GM20431 (cell line): ENCODE data around the gene FCRLA.

Experiments used
- in situ Hi-C: fragments of 300-500 bp; cut with MseI, MboI; formaldehyde crosslinking; loops from one replicate; pipeline ENCODE4 v1.15.0; 2020; ENCODE audit warnings: low sequenced_read_pairs; ENCODE audit not compliant: unreplicated experiment

FCRLA gene

DNA sequence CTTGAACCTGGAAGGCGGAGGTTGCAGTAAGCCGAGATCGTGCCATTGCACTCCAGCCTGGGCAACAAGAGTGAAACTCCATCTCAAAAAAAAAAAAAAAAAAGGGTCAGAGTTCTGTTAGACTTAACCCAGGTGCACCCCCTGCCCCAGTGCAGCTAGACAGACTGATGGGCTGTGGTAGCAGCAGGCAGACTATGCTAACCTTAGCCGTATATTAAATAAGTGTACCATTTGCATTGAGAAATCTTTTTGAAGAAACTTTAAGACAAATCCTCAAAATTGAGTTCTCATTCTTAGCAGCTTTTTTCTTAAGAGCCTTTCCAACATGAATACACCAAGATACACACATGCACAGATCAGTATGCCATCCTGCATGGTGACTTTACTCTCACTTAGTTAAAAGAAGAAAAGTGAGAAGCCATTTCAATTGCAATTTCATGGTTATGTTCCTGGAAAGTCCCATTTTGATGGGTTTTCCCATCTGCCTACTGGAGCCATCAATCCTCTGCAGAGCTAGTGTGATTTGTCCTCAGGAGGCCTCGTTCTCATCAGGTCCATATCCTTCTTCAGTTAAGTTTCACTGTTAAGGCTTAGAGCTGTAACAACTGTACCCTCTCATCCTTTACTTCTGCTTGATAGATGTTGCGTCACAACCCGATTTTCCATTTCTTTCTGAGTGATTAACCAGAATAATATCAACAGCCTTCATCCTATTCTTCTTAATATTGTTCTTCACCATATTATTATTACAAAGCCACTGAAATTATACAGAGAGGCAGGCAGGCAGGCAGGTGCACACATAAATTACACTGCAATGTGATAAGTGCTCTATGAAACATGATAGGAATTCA, 21.6 kb downstream of the FCRLA start:
- in situ Hi-C loops = loop anchor here (25.0 kb wide), 1 partner anchor 91 kb away; the partner anchor contains the start of gene FCGR3B

DNA sequence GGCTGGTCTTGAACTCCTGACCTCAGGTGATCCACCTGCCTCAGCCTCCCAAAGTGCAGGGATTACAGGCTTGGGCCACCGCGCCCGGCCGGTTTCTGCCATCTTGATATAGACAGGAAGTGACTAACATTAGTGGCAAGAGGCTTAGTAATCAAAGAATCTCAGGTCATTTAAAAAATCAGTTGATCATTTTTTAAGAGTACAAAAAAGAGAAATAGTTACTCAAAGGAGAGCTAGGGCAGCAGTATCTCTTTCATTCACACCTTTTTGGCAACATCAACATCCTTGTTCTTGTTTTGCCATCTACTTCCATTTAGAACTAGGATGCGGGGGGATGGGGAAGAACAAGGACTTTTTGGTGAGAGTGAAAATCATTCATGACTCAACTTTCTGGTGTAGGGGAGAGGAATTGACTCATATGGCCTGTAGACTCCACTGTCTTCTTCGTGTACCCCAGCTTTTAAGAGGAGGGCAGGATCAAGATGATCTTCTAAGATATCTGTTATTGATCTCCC, 23.1 kb downstream of the FCRLA start:
- in situ Hi-C loops = loop anchor here (25.0 kb wide), 1 partner anchor 93 kb away; the partner anchor contains the start of gene FCGR3B

DNA sequence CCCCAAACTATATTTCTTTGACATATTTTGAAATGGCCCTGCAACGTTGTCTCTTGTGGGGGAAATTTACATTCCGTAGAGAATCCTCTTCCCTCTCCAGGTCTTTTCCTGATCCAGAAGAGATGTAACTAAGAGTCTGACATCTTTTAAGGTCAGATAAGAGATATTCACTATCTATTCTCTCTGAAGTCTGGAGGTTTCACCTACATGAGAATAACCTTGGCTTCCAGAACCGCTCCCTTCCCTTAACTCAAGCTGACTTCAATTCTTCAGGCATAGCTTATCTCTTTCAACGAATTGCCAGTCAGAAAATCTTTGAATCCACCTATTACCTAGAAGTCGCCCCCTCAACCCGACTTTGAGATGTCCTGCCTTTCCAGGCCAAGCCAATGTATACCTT, 24.2 kb downstream of the FCRLA start:
- in situ Hi-C loops = loop anchor here (25.0 kb wide), 1 partner anchor 94 kb away; the partner anchor contains the start of gene FCGR3B

DNA sequence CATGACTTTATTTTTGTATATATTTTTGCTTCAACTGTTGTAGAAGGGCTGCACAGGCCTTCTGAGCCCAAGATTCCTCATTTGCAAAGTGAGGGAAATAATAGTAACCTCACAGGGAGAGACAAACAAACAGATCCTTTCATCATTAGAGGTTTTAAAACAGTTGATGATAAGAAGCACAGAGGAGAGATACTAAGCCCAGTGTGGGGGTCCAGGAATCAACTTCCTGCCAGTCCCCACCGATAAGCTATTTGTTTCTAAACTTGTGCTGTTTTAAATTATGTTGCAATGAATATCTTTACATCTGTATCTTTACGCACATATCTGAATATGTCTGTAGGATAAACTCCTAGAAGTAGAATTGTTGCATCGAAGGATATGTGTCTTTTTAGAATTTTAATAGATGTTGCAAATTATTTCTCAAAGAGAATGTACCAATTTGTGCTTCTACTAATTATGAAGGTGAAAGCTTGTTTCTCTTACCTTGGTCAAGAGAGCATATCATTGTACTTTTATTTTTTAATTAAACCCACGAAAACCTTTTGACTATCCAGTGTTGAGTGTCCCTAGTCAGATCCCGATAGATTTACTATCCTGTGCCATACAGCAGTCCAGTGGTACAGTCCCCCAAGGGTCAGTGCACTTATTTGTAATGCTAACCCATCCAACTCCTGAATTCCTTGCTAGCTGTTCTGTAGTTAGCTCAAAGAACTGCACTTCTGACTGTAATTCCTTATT, 25.1 kb downstream of the FCRLA start:
- in situ Hi-C loops = loop anchor here (25.0 kb wide), 1 partner anchor 95 kb away; the partner anchor contains the start of gene FCGR3B

DNA sequence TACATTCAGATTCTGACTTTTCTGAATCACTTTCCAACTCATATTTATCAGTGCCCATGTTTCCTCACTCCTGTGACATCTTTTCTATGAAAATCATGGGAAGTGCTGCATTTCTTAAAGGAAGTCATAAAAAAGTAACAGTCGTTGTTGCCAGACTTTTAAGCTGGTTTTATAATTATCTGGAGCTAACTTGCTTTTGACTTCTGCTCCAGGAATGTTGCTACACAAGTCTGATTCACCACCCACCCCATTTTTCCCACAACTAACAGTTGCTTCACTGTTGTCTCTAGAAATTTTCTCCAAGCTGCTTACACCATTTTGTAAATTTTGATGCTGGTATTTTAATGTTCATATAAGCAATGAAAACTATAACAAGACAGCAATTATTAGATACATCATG, 26.5 kb downstream of the FCRLA start:
- in situ Hi-C loops = loop anchor here (25.0 kb wide), 1 partner anchor 96 kb away; the partner anchor contains the start of gene FCGR3B

DNA sequence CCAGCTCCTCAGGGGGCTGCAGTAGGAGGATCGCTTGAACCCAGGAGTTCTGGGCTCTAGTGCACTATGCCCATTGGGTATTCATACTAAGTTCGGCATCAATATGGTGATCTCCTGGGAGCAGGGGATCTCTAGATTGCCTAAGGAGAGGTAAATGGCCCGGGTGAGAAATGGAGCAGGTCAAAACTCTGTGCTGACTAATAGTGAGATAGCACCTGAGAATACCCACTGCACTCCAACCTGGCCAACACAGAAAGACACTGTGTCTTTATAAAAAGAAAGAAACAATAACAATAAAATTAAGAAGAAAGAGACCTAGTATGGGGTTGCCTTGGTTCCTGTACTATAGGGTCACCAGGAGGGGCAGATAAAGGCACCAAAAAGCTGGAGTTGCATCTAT, 28.8 kb downstream of the FCRLA start:
- in situ Hi-C loops = loop anchor here (25.0 kb wide), 1 partner anchor 99 kb away; the partner anchor contains the start of gene FCGR3B

DNA sequence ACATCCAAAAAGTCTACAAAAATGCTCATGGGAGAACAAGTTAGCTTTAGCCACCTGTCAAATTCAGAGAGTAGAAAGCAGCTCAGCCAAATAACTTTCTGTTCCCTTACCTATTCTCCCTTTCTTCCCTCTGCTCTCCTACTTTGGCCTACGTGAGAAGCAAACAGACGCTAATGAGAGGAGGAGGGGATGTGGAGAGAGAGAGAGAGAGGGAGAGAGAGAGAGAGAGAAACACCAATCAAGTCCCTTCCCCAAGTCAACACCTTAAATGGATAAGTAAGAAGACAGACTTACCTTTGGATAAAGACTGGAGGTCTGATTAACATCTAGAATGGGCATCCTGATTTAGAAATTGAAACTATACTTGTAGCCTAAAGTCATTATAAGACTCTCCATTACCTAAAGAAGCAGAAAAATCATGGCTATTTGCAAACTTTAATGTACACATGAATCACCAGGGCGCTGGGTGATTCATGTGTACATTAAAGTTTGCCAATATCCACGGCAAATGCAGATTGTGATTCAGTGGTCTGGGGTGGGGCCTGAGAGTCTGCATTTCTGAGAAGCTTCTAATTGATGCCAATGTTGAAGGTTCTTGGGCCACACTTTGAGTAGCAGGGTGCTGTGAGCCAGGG, 29.4 kb downstream of the FCRLA start:
- in situ Hi-C loops = loop anchor here (25.0 kb wide), 1 partner anchor 99 kb away; the partner anchor contains the start of gene FCGR3B

DNA sequence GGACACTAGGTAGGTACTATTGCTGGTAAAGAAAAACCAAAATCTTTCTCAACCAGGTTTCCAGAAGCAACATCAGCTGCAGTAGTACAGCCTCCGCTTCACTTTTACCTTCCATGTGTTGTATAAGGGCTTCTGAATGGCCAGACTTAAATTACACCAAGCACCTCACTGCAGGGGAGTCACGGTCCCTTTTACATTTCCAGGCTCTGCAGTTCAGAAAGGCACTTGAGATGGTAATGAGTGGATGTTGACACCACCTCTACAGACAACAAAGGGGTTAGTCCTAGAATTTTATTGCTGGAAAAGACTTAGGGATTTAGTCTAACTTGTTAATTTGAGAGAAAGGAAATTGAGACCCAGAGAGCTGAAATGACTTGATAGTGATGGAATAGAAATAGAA, 30.6 kb downstream of the FCRLA start:
- in situ Hi-C loops = loop anchor here (25.0 kb wide), 1 partner anchor 100 kb away; the partner anchor contains the start of gene FCGR3B

DNA sequence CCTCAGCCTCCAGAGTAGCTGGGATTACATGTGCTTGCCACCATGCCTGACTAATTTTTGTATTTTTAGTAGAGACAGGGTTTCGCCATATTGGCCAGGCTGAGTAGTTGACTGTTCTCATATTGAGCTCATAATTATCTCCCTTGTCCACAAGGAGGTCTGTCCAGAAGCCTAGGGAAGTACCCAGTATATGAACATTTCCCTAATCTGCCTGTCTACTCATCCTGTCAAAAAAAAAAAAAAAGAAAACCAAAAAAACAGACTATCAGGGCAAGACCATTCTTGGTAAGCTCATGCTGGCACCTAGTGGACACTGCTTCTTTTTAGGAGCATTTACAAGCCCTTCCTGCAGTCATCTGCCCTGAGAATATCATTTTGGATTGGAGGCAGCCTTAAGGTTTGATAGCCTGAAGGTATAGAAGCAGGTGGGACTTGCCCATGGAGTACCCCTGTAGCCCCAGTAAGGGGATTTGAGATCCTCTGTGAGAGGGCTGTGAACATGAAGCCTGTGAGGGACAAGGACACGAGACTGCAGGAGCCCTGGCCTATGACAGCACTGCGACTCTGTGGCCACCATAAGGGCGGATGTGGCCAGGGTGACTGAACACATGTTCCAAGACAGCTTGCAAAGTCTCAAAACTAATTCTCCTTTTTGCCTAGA, 31.7 kb downstream of the FCRLA start:
- in situ Hi-C loops = loop anchor here (25.0 kb wide), 1 partner anchor 101 kb away; the partner anchor contains the start of gene FCGR3B

DNA sequence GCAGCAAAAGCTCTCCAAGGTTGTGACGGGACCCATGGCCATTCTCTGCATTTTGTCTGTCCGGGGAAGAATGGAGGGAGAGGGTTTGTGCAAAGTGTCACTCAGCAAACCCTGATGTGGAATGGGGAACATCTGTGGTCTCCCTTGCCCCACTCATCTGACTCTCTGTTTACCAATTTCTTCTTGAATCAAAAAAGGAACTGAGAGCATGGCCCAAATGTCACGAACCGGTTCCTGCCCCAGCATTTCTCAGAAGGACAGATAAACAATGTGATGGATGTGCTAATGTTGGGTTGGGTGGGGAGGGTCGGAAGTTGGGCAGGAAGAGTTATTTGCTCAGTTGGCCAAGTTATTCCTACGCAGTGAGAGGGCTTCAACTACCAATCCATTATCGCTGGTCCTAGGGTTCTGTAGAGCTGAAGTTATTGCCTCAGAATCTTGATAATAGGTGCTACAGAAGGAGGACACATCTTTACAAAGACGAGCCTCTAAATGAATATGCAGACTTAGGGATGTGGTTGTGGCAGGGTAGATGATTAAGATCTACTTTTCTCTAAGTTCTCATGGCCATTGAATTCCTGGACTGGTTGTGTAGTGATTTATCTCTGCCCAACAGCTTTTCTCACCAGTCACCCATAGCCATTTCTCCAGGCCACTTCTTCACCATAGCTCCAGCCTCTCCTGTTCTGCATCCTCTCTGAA, 33.0 kb downstream of the FCRLA start:
- in situ Hi-C loops = loop anchor here (10.0 to 25.0 kb wide), 2 partner anchors 103 to 255 kb away; partner anchors contain the start of gene FCGR3B

DNA sequence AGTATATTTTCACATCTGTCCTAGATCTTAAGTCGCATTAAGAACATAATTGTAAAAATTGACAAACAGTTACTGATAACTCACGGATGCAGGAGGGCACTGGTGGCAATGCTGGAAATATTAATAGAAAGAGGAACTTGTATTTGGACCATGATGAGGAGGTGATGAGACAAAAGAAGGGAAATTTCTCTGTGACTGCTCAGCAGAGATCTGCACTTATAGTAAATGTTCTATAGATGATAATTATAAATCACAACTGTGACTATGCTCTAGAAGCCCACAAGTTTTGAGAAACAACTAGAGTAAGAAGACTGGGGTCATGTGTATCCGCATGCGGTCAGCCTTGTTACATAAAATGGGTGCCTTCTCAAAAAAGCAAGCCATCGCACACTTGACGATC, 33.9 kb downstream of the FCRLA start:
- in situ Hi-C loops = loop anchor here (10.0 to 25.0 kb wide), 2 partner anchors 104 to 256 kb away; partner anchors contain the start of gene FCGR3B

DNA sequence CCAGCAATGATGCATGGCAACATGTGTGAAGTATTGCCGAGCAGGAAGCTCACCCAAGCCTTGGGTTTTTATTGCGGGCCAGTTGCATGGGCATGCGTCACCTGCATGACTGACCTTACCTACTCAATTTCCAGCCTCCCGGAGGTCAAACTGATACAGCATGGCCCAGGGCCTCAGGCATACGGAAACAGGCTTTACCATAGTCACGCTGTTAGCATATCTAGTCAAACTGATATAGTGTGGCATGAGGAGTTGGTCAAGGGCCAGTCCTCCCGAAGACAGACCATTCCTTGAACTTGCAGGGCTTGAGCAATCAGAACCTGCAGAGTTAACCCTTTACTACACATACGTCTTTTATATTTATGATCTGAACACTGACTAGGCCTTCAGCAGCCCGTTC, 36.2 kb downstream of the FCRLA start:
- in situ Hi-C loops = loop anchor here (10.0 to 25.0 kb wide), 2 partner anchors 106 to 258 kb away; partner anchors contain the start of gene FCGR3B

DNA sequence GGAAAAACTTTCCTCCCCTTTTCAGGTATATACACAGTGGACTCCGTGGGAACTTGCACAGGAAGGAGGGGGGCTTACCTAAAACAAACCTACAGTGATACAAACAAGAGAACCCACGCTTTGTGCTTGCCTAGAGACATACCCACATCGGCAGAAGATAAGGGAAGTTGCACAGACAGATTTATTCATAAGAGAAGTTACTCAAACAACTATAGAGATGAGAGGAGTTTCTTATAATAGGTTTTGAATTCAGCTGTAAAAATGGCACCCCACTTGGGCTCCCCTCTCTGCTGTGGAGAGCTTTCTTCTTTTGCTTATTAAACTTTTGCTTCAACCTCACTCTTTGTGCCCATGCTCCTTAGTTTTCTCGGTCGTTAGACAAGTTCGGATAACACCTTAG, 40.8 kb downstream of the FCRLA start:
- in situ Hi-C loops = loop anchor here (10.0 to 25.0 kb wide), 2 partner anchors 110 to 263 kb away; partner anchors contain the start of gene FCGR3B

DNA sequence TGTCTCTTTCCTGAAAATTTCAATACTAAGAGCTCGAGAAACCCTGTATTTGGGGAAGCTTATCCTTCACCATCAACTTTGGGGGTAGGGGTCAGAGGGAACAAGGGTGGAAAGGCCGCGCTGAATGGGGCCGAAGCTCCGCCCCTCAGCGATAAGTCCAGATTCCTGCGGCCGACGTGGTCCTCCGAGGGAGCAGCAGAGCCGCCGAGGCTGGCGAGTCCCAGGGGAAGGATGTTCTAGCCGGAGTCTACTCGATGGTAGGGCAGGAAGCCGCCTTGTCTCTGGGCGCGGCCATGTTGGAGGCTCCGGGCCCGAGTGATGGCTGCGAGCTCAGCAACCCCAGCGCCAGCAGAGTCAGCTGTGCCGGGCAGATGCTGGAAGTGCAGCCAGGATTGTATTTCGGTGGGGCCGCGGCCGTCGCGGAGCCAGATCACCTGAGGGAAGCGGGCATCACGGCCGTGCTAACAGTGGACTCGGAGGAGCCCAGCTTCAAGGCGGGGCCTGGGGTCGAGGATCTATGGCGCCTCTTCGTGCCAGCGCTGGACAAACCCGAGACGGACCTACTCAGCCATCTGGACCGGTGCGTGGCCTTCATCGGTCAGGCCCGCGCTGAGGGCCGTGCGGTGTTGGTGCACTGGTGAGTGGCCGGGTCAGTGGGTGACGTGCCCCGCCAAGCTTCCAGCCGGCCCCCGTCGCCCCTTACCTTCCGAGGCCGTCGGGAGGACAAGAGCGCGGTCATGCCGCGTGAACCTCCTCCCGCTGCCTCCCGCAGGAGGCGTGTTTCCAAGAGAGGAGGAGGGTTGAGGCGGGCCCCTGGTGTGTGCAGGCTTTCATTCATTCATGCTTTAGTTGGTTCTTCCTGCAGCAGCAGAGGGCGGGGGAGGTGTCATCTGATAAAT, 42.7 kb downstream of the FCRLA start, which contains the start of gene DUSP12:
TSS of gene DUSP12 (plus strand) at position 278 of the 899 bp plus-strand sequence. CDS start at position 294, 16 bp downstream.
- in situ Hi-C loops = loop anchor here (10.0 to 25.0 kb wide), 2 partner anchors 112 to 265 kb away; partner anchors contain the start of gene FCGR3B

DNA sequence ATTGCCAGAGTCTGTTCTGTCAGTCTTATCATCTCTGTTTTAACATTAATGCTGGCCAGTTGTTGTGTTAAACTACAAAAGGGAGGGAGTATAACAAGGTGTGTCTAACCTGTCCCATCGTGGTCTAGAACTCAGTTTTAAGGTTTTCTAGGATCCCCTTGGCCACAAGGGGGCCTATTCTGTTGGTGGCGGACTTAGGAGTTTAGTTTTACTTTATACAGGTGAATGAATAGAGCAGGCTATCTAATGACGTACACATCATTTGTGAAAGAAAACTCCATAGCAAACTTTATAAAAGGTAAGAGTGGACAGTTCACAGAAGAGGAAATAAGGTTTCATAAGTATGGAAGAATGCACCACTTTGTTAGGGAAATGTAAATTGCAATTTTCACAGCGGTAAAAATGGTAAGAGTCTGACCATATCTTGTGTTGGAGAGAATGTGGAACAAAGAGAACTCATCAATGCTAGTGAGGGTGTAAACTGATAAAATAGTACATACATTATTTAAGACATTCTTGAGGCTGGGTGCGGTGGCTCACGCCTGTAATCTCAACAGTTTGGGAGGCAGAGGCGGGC, 56.6 kb downstream of the FCRLA start:
- in situ Hi-C loops = no loop called here
